PFSK-1 (cell line): Measurements from ENCODE around the gene PRRT2.

Experiments used
- POLR2AphosphoS5 ChIP-seq: IDR thresholded peaks from 2 replicates; pipeline ENCODE4 v1.6.1; 2012; ENCODE audit warnings: low read depth, mild to moderate bottlenecking, control low read depth, low read length, moderate library complexity
- TAF1 ChIP-seq: IDR thresholded peaks from 2 replicates; pipeline ENCODE4 v1.6.1; 2012; ENCODE audit warnings: low read length, control low read depth, borderline replicate concordance; ENCODE audit not compliant: insufficient read depth
- TF ChIP-seq, protein P1 (sequence below), 2 experiments: IDR thresholded peaks; 2 replicates each; pipeline versions ENCODE4 v1.6.1 to v1.8.0; 2011 to 2012; ENCODE audit warnings: low read depth in 2 of 2, low read length in 2 of 2, control low read depth in 1 of 2, inconsistent platforms in 1 of 2, mild to moderate bottlenecking in 1 of 2, moderate library complexity in 1 of 2; ENCODE audit not compliant: insufficient read depth in 1 of 2

GRCh38 chr16:29816694-29817441 lies 4.9 kb downstream of the PRRT2 start:
- TF ChIP-seq, protein P1, sequence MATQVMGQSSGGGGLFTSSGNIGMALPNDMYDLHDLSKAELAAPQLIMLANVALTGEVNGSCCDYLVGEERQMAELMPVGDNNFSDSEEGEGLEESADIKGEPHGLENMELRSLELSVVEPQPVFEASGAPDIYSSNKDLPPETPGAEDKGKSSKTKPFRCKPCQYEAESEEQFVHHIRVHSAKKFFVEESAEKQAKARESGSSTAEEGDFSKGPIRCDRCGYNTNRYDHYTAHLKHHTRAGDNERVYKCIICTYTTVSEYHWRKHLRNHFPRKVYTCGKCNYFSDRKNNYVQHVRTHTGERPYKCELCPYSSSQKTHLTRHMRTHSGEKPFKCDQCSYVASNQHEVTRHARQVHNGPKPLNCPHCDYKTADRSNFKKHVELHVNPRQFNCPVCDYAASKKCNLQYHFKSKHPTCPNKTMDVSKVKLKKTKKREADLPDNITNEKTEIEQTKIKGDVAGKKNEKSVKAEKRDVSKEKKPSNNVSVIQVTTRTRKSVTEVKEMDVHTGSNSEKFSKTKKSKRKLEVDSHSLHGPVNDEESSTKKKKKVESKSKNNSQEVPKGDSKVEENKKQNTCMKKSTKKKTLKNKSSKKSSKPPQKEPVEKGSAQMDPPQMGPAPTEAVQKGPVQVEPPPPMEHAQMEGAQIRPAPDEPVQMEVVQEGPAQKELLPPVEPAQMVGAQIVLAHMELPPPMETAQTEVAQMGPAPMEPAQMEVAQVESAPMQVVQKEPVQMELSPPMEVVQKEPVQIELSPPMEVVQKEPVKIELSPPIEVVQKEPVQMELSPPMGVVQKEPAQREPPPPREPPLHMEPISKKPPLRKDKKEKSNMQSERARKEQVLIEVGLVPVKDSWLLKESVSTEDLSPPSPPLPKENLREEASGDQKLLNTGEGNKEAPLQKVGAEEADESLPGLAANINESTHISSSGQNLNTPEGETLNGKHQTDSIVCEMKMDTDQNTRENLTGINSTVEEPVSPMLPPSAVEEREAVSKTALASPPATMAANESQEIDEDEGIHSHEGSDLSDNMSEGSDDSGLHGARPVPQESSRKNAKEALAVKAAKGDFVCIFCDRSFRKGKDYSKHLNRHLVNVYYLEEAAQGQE (IDR thresholded peaks at IDR 0.05; ENCODE audit: insufficient read depth in 1 of 2, low read depth in 2 of 2, low read length in 2 of 2) = no peak
- no peak for TF ChIP-seq POLR2AphosphoS5
- no peak for TF ChIP-seq TAF1
